ENCODE results near the gene CACNA1H.
"Not testable (repeated sequence)": the region's sequence is repeated elsewhere in the genome, so short reads cannot be mapped to it uniquely, and the experiment has no call there.

Gene CACNA1H

GRCh38 chr16:1176280-1176897 lies 23.5 kb downstream of the CACNA1H start:
- no peak for DNase-seq

- DNase-seq, result no peak
These were observed 24.1 kb downstream of the CACNA1H start for GRCh38 chr16:1177053-1177452.

- no peak for DNase-seq
These were observed 24.8 kb downstream of the CACNA1H start for GRCh38 chr16:1177750-1178149.

DNA sequence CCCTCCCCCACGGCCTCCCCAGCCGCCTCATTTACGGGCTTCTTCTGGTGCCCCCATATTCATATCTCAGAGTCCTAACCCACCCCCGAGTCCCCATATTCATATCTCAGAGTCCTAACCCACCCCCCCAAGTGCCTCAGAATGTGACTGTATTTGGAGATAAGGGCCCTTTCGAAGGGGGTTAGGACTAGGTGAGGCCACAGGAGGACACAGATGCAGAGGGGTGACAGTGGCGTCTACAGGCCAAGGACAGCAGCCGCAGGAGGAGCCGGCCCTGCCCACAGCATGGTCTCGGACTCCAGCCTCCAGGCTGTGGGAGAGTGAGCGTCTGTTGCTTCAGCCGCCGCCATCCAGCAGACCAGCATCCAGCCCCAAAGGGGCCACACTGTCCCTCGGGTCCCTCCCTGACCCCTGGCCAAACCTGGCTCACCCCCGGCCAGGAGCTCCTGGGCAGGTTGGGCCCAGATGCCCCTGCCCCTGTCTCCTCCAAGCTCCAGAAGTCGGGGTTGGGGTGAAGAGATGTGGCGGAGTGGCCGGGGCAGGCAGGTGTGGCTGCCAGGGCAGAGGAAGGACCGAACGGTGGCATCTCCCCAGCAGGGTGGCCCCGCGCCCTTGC lies 25.5 kb downstream of the CACNA1H start:
- no peak for DNase-seq

DNA sequence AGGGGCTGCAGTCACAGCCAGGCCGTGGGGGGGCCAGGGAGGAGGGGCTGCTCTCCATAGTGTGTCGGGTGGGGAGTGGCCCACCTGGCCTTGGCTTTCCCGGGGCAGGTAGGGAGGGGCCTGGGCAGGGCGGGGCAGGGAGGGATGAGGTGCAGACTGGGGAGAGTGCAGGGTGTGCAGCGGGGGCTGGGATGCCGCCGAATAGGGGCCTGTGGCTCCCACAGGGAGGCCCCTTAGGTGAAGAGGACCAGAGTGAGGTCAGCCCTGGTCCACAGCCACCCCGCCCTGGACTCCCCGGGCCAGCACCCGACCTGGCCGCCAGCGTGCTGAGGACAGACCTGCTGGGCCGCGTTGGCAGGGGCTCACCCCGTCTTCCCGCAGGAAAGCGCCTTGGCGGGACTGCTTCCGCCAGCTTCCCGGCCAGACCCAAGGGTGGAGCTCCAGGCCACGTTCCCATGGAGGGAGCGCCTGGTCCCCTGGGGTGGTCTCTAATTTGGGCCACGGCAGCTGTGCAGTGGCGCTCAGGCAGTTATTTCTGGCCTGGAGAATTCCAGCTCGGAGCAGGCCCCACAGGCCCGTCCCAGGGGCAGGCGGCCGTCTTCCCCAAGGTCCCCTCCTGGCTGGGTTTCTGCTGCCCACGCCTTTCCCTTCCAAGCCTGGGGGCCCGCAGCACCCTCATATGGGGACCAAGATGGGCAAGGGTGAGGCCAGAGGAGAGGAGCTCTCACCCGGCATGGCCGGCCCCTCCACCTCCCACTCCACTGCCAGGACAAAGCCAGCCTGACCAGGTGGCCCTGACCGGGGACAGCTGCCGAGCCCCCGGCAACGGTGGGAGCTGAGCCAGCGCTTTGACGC lies 27.9 kb downstream of the CACNA1H start:
- no peak for DNase-seq

DNA sequence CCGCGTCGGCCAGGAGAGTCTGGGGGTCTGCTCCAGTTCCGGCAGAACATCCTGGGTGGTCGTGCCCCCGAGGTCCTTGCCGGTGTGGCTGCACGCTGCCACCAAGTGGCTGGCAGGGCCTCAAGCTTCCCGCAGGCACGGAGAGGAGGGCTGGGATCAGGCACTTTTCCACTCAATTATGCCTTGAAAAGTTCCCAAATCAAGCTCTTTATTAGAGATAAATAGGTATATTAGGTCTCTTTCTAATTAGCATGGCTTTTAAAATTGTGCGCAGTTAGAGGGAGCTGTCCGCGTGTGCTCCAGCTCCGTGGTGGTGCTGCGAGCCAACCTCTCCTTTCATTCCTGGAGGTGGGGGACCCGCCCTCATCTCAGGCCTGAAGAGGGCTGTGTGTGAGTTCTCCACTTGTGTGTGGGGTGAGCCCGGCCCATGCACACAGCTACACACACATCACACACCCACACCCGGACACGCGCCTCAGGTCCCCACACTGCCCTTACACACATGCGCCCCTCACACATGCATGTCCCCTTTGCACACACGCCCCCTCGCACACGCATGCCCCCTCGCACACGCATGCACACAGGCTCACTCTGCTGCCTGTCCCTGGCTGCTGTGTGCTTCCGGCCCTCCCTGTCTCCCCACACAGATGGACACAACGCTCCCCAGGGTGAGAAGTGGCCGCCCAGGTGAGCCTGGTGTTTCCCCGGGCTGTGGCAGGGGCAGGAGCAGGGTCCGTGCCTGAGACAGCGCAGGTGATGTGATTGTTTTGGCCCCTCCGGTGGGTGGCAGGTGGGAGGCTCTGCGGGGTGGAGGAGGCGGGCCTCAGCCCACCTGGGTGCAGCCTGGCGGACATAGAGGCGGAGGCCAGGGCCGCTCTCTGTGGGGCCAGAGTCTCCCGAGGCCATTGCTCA lies 28.8 kb downstream of the CACNA1H start:
- DNase-seq, result no peak

DNA sequence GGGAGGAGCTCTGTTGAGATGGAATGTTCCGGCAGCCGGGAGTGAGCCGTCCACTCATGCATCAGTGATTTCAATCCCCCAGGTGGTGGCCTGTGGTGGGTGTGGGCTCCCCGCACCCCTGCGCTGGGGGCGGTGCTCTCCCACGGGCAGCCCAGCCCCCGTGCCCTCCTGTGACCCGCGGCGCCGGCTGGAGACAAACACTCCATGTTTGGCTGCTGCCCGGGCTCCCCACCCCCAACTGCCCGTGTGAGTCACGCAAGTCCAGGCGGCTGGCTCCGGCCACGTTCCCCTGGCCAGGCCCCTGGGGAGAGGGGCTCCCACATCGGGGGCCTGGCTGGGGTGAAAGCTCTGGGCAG lies 29.4 kb downstream of the CACNA1H start:
- DNase-seq, result no peak

DNA sequence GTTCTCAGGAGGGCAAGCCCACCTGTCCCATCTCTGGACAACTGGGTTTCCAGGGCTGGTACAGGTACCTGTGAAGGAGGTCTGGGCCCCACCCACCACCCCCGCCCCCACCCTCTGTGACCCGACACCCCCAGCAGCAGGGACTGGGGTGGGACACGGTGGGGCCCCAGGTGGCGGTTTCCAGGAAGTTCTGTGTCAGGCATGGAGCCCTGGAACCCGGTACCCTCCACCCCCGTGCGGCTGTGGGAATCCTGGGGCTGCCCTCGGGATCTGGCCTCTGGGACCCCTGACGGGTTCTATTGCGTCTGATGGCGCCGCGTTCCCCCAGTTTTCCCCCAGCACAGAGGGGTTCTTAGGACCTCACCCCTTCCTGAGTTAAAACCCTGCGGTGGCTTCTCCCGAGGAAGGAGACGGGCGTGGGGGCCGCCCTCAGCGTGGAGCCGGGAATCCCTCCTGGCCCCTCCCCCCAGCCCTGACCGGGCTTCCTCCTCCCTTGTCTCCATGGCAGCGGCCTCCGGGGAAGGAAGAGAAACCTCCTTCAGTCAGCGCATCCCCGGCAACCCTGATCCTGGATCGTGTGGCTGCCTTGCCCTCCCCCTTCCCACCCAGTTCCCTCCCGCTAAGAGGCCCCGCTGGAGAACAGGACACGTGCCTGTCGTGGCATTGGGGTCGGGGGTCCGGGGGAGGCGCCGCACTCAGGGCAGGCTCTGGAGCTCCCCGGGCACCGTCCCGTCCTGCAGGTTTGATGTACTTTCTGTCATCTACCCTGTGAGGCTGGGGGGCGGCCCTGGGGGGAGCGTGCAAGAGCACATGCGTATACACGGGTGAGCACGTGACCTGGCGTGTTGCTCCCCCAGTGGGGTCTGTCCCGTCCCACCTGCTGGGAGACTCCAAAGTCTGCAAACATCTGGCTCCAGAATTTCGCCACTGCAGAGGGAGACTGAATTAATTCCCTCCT lies 30.3 kb downstream of the CACNA1H start:
- DNase-seq, result no peak

- no peak for DNase-seq
These were observed 31.4 kb downstream of the CACNA1H start for GRCh38 chr16:1184156-1184868.

- no peak for DNase-seq
These were observed 32.1 kb downstream of the CACNA1H start for GRCh38 chr16:1184980-1185379.

DNA sequence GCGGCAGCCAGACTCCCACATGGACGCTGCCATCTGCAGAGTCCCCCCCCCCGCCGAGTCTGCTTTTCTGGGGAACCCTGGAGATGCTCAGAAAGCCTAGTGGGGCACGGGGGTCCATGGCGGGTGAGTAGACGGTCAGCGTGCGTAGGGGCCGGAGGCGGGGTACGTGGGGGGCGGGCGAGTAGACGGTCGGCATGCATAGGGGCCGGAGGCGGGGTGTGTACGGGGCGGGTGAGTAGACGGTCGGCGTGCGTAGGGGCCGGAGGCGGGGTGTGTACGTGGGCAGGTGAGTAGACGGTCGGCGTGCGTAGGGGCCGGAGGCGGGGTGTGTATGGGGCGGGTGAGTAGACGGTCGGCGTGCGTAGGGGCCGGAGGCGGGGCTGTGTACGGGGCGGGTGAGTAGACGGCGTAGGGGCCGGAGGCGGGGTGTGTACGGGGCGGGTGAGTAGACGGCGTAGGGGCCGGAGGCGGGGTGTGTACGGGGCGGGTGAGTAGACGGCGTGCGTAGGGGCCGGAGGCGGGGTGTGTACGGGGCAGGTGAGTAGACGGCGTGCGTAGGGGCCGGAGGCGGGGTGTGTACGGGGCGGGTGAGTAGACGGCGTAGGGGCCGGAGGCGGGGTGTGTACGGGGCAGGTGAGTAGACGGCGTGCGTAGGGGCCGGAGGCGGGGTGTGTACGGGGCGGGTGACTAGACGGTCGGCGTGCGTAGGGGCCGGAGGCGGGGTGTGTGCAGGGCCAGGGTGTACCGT lies 32.7 kb downstream of the CACNA1H start:
- DNase-seq, result not testable (repeated sequence)

GRCh38 chr16:1188432-1189189 lies 35.7 kb downstream of the CACNA1H start:
- DNase-seq, result peak; percentile 28

- DNase-seq, result no peak
These were observed 36.5 kb downstream of the CACNA1H start for GRCh38 chr16:1189455-1189854.

DNA sequence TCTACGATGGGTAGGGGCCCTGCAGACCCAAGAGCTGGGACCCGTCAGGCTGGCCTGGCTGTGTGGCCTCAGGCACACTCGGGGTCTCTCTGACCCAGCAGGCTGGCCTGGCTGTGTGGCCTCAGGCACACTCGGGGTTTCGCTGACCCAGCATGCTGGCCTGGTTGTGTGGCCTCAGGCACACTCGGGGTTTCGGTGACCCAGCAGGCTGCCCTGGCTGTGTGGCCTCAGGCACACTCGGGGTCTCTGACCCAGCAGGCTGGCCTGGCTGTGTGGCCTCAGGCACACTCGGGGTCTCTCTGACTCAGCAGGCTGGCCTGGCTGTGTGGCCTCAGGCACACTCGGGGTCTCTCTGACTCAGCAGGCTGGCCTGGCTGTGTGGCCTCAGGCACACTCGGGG lies 37.9 kb downstream of the CACNA1H start:
- not testable (repeated sequence) for DNase-seq

DNA sequence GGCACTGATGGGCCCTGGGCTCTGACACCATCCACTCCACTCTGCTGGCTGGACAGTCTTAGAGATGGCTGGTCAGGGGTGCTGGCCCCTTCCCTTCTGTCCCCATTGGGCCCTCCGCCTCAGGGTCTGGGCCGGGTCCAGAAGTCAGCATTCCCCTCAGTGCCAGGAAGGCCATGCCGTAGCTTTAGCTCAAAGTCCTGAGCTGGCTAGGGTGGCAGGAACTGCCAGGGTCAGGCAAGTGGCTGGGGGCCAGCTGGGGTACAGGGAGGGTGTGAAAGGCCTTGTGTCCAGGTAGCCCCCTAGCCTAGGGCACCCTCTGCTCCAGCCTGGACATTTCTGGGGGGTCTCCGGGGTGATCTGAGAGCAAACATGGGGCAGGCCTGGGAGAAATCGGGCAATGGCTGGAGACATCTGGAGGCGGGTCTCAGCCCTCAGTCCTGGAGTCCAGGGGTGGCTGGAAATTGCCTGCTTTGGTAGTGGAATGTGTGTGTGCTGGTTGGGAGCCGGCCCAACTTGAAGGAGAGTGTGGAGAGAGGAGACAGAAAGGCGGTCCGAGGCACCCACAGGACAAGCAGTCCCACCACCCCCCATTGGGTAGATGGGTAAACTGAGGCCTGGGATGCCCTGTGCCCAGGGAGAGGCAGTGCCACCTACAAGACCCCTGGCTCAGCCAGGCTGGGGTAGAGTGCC lies 39.6 kb downstream of the CACNA1H start:
- DNase-seq, result no peak

DNA sequence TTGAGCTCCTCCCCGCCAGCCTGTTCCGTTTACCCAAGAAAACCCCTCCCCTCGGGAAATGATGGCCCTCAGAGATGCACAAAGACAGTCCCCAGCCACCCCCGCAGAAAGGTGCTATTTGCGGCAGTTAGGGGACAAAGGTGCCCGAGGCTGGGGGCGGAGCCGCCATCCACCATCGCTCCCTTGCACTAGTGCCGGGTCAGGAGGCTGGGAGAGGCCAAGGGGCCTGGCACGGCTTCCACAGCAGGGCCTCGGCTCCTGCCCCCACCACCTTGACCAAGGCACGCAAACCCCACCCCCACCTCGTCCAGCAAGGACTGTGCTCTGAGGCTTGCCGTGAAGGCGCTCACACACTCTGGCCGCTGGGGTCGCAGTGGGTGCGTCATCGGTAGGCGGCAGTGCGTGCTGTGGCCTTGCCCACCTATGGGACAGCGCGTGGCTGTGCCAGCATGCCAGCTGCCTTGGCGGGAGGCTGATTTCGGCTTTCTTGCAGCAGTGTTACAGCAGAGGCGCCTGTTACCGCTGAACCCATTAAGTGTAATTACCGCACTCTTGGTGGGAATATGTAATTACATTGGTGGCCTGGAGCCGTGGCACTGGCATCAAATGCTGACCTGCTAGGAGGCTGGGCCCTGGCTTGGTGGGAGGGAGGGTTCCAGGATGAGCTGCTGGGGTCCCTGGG lies 40.4 kb downstream of the CACNA1H start:
- DNase-seq, result no peak

GRCh38 chr16:1193825-1194581 lies 41.1 kb downstream of the CACNA1H start:
- DNase-seq, result no peak
